ENCODE data around the gene ETFA. TPM values are rescaled to one million over a fixed set of nuclear protein-coding genes. Genes with fewer than 3 reads are reported as not detected.

Gene ETFA
- total and polyA plus RNA-seq, 7 donors: 58.4 to 476 (median 102) TPM

GRCh38 chr15:76354823-76355440 lies 43.7 kb upstream of the ETFA start:
- no peaks in the 10 kb centered on the region for H3K27me3 ChIP-seq
- DNase-seq: no peak
- no peak overlapping the region for H3K27ac ChIP-seq
- H3K9me3 ChIP-seq: no peaks in the 10 kb centered on the region
- no peaks in the 10 kb centered on the region for H3K4me1 ChIP-seq
- peaks cover 0 to 4% (median 0%) of the 10 kb centered on the region in 4 donors for H3K36me3 ChIP-seq
- intact Hi-C loops (cut with DNase I): no loop called here
- no peak overlapping the region for H3K4me3 ChIP-seq
- TF ChIP-seq POLR2A (IDR thresholded peaks at IDR 0.05): no peak
- no peak for TF ChIP-seq CTCF (IDR thresholded peaks at IDR 0.05)
- no peak for TF ChIP-seq POLR2AphosphoS5 (IDR thresholded peaks at IDR 0.05)
- no peak for TF ChIP-seq EP300 (IDR thresholded peaks at IDR 0.05)
- WGBS, 2 donors: 21 to 61% methylated on average over 3 of the region's 3 CpGs

- Histone ChIP-seq H3K9me3 (no peaks in the 10 kb centered on the region), H3K4me1 (no peaks in the 10 kb centered on the region), H3K4me3 (no peak overlapping the region), H3K27me3 (peaks cover 0 to 1% (median under 1%) of the 10 kb centered on the region in 3 donors), H3K36me3 (no peaks in the 10 kb centered on the region), H3K27ac (no peak overlapping the region)
- WGBS, 2 donors: 82 to 93% methylated on average over 10 of the region's 10 CpGs
- TF ChIP-seq POLR2AphosphoS5 (IDR thresholded peaks at IDR 0.05) (no peak), CTCF (IDR thresholded peaks at IDR 0.05) (no peak), EP300 (IDR thresholded peaks at IDR 0.05) (no peak), POLR2A (IDR thresholded peaks at IDR 0.05) (no peak)
- intact Hi-C loops (cut with DNase I): no loop called here
- DNase-seq: no peak
Measured at GRCh38 chr15:76353903-76354302, 42.6 kb upstream of the ETFA start.

GRCh38 chr15:76353023-76353577 lies 41.8 kb upstream of the ETFA start:
- intact Hi-C loops (cut with DNase I): no loop called here
- DNase-seq: no peak
- Histone ChIP-seq H3K4me1 (no peaks in the 10 kb centered on the region), H3K27me3 (peaks cover 0 to 9% (median 8%) of the 10 kb centered on the region in 3 donors), H3K27ac (no peak overlapping the region), H3K9me3 (no peaks in the 10 kb centered on the region), H3K4me3 (no peak overlapping the region), H3K36me3 (no peaks in the 10 kb centered on the region)
- TF ChIP-seq CTCF (IDR thresholded peaks at IDR 0.05) (no peak), EP300 (IDR thresholded peaks at IDR 0.05) (no peak), POLR2AphosphoS5 (IDR thresholded peaks at IDR 0.05) (no peak), POLR2A (IDR thresholded peaks at IDR 0.05) (no peak)
- WGBS, 2 donors: 93 to 96% methylated on average over 1 of the region's 1 CpG

- no peak for TF ChIP-seq POLR2AphosphoS5 (IDR thresholded peaks at IDR 0.05)
- no peak for TF ChIP-seq POLR2A (IDR thresholded peaks at IDR 0.05)
- no peak for TF ChIP-seq EP300 (IDR thresholded peaks at IDR 0.05)
- TF ChIP-seq CTCF (IDR thresholded peaks at IDR 0.05): no peak
- intact Hi-C loops (cut with DNase I): no loop called here
- DNase-seq: no peak
- H3K4me1 ChIP-seq: peaks cover 0 to 21% (median 19%) of the 10 kb centered on the region in 4 donors
- H3K9me3 ChIP-seq: no peaks in the 10 kb centered on the region
- no peak overlapping the region for H3K4me3 ChIP-seq
- H3K27me3 ChIP-seq: peaks cover 28 to 45% (median 42%) of the 10 kb centered on the region in 3 donors
- H3K36me3 ChIP-seq: no peaks in the 10 kb centered on the region
- H3K27ac ChIP-seq: peak overlapping the region in 1 of 4 donors; percentile 15
- 87 to 89% methylated on average over 1 of the region's 1 CpG for WGBS, 2 donors
Measured at GRCh38 chr15:76349301-76350070, 38.2 kb upstream of the ETFA start.

Data from sigmoid colon (tissue), 7 donors.